ENCODE results near the gene BRF1.

Gene BRF1

DNA sequence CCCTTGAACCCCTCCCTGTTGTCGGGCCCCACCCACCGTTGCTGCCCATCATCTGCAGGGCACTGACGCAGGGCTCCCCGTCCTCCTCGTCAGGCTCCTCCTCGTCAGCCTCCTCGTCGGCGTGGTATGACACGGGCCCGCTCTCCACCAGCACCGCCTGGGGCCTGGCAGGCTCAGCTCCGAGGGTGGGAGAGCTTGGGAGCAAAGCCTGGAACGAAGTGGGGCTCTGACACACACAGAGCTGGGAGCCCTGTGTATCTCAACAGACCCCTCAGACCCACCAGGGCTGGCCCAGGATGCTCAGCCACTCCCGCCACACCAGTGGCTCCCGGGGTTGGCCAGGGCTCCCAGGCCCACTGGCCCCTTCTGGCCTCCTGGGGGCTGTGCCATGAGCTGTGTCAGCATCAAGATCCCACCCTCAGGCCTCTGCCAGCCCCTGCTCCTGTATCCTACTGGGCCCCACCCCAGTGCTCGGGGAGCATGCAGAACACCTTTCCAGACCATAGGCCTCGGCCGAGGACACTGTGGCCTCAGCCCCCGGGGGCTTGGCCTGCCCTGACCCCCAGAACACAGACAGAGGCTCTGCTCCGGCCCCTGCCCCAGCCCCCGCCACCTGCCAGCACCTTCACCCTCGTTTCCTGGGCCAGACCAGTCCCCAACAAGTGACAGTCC, 89.6 kb downstream of the BRF1 start:
- no peak for DNase-seq (ENCODE audit: low read depth in 2 of 2)

DNA sequence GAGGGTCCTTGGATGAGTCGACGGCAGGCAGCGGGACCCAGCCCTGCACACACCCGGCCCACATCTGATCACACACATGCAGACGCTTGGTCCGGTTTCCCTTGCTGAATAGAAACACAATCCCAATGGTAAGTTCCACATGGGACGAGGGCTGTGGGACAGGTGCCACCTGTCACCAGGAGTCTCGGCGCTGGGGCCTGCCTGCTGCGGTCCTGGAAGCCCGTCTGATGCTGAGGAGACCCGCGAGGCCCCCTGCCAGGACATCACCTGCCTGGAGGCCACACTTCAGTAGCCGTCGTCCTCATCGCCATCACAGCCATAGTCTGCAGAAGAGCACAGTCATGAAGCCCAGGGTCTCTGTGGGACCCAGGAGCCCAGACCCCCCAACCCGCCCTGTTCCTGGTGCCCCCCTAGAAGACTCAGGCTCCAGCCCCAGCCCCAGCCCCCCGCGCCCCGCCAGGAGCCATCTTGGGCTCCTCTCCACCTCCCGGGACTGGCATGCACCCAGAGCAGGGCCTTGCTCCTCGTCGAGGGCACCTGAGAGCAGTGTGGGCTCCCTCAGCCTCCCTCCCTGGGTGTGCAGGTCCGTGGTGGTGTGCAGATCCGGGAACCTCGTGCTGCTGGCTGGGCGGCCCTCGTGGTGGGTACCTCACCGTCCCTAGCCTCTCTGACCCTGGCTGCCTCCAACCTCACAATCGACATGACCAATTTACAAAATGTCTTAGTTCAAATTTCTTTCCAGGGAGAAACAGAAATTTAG, 90.4 kb downstream of the BRF1 start:
- no peak for DNase-seq (ENCODE audit: low read depth in 2 of 2)

DNA sequence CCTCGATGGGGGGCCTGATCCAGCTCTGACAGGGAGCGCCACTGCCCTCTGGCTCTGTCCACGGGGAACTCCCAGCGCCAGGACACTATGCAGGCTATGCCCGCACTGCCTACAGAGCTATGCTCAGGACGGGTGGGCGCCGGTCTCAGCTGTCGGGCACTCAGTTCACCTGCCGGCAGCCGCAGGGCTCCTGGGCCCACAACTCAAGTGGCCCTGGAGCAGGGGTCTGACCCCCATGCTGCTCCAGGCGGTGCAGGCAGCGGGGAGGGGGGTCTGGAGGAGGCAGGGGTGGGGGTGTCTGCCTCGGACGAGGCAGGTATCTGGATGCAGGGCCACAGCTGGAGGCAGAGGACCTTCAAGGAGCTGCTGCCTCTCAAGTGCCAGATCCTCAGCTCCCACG, 91.2 kb downstream of the BRF1 start:
- DNase-seq (ENCODE audit: low read depth in 2 of 2), result no peak

DNA sequence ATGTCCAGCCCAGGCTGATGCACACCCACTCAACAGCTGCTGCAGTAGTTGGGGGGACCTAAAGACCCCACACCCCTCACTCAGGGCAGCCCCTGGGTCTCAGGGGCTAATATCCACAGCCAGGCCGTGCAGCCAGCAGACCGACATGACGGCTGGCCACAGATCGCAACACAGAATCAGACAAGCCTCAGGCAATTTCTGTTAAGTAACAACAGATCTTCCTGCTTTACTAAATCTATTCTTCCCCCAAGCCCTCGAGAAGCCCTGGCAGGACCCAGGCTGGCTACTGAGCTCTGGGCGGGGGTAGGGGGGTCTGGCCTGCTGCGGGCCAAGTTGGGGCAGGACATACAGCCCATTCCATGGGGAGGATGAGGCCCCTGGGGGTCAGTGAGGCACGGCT, 91.7 kb downstream of the BRF1 start:
- DNase-seq (ENCODE audit: low read depth in 2 of 2), result no peak

DNA sequence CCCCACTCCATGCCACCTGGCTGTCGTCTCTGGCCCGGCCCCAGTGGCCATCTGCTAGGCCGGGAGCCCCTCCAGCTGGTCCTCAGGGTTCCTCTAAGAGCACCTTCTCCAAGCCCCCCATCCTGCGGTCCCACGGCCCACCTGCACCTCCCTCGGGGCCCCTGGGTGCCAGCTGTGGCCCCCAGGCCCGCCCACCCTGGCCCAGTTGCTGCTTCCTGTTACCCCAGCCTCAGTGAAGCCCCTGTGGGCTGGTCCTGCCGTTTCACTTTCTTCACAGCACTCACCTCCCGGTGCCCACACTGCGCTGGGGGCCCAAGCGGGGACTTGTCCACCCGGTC, 92.1 kb downstream of the BRF1 start:
- DNase-seq (ENCODE audit: low read depth in 2 of 2), result no peak

DNA sequence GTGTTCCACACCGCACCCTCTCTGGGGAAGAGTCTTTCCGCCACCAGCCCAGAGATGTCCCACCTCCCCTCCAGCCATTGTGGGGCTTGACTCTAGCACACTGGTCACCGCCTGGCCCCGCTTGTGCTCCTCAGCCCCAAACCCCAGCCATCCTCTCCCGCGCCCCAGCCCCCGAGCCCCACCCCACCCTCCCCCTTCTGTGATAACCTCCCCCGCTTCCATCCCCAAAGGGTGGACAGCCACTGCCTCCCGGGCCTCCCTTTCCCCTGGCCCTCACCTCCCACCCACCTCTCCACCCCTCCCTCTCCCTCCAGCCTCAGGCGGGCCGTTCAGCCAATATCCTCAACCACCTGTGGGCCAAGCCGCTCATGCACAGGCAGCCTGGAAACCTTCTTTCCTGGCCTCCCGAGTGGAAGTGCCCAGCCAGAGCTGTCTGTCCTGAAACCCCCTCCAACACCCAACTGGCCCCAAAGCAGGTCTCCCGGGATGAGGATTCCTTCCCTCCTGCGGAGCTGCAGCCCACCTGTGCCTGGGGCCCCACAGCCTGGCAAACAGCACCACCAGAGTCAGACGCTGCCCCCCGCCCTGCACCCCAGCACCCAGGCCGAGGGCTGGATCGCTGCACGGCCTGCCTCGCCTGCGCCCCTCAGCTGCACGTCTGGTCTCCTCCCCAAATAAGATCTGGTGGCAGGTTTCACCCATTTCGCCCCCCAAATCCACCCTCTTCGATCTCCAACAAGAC, 92.6 kb downstream of the BRF1 start:
- DNase-seq (ENCODE audit: low read depth in 2 of 2), result no peak

DNA sequence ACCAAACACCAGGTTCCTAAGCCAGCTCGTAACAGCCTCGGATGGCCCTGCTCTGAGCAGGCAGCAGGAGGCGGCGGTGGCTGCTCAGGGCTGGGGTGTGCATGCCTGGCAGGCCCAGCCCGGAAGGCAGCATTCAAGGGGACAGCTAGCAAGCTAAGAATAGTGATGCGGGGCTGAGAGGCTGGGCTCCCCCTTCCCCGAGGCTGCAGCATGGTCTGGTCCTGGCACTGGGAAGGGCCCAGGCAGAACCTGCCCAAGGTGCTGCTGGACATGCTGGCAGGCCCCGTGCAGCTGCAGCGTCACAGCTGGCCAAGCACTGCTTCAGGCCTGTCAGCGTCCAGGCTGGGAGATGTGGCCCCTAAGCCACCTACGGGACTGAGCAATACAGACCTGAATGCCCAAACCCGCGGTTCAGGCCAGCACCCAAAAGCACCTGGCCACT, 93.3 kb downstream of the BRF1 start:
- DNase-seq (ENCODE audit: low read depth in 2 of 2), result no peak

DNA sequence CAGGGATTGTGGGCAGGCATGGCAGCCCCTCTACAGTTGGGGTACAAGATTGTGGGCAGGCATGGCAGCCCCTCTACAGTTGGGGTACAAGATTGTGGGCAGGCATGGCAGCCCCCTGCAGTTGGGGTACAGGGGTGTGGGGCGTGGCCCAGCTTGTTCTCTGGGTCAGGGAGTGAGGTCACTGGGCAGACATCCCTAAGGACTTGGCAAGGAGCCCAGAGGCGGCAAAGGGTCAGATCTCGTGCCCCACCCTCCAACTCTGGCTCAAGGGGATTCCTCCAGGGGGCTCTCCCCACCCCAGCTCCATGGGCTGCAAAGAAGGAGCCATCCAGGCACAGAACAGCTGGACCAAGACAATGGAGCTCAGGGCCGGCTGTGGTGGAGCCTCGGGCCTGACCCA, 93.9 kb downstream of the BRF1 start:
- DNase-seq (ENCODE audit: low read depth in 2 of 2), result no peak

DNA sequence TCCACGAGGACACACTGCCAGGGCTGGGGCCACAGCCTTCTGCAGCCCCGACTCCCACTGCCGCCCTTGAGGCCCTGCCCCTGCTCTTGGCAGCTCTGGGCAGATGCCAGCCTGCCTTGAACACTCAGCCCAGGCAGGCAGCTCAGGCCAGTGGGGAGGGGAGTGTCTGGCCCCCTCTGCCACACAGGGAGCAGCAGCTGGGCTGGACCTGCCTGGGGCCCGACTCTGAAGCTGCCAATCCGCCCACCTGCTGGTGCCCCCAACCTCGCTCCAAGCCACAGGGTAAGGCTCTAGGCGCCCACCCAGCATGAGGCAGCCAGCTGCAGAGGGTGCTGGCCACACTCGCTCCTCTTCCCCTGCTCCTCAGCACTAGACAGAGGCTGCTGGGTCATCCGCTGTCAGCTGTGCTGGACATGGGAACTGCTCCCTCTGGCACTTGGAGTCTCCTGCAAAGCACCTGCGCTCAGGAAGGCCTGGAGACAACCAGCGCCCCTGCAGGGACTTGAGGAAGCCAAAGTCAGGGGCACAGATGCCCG, 95.1 kb downstream of the BRF1 start:
- no peak for DNase-seq (ENCODE audit: low read depth in 2 of 2)

DNA sequence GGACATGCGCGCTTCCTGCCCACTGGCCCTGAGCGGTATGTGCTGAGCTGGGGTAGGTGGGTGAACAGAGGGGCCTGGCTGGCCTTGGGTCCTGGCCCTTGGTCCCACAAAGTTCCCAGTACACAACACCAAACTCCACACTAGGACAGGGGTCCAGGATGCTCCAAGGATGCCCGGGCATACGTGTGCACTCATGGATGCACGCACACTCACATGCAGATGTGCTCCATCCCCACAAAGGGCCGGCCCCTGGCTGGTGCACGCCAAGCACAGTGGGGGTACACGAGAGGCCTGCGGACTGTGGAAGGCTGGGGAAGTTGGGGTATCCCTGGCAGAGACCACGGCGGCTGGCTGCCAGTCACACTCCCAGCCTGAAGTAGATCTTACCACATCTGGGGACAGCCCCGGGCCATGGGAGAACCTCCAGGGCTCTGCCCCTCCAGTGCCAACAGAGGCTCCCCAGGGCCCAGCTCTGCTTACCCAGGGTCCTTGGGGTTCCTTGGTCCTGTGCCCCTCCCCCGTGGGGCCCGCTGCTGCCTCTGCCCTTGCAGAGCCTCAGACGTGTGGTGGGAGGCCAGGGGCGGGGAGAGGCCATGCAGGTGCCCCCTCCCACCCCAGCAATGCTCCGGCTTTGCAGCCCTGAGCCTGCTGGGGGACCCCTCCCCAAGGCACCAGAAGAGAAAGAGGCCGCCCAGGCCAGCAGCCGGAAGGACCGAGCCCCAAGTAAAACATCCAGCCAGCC, 95.7 kb downstream of the BRF1 start:
- no peak for DNase-seq (ENCODE audit: low read depth in 2 of 2)

DNA sequence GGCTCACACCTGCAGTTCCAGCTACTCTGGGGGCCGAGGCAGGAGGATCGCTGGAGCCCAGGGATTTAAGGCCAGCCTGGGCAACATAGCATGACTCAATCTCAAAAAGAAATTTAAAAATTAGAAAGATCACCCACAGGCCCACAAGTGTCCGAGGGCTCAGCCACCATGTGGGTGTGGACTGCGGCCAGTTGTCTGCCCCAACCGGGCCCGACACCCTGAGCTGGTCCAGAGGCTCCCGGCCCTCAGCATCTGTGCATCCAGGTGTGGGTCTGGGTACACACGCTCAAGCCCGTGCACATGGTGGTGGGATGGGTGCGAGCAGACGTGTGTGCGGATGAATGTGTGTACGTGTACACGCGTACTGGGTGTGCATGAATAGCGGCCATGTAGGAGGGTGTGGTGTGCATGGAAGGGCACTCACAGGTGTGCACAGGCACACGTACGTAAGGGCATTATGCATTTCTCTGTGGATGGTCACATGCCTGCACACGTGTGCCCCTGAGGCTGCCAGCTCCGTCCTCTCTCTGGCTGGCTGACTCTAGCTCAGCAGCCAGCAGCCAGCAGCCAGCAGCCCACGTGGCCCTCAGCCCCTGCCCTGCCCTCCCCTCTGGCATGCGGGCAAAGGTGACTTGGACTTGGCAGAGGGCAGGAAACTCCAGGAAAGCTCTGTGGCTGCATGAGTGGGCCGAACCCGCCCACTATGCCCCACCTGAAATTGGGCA, 96.4 kb downstream of the BRF1 start:
- no peak for DNase-seq (ENCODE audit: low read depth in 2 of 2)

DNA sequence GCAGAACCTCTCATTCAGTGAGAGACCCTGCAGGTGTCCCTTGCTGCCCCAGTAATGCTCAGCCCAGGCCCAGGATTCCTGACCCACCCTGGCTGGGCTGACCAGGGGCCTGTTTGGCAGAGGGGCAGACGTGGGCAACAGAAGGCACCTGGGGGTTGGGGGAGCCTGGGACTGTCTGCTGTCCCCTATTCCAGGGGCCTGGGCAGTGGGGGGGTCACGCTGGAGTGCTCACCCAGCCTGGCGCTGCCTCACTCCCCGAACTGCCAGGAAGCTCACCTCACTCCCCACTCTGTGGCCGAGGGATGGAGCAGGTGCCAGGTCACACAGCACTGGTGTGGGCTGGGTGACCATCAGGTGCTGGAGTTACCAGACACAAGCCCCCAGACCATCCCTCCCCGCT, 97.1 kb downstream of the BRF1 start:
- no peak for DNase-seq (ENCODE audit: low read depth in 2 of 2)

DNA sequence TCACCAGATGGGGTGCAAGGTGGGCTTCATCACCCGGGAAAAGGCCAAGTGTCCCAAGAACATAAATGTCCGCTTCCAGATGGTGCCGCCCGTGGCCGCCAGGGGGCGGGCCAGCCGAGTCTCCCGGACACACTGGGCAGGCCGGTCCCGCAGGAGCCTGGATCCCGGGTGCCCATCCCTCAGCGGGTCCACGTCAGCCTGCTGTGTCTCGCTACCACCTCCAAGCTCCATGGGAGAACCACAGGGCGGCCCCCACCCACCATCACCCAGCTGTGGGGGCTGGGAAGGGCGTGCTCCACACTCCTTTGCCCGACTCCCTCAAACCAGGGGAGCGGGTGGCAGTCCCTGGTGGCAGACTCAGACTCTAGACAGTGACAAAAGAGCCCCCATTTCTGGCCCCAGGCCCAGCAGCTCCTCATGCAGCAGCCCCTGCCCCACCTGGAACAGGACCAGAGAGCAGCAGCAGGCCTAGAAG, 97.7 kb downstream of the BRF1 start:
- DNase-seq (ENCODE audit: low read depth in 2 of 2), result peak; percentile 26 to 28

DNA sequence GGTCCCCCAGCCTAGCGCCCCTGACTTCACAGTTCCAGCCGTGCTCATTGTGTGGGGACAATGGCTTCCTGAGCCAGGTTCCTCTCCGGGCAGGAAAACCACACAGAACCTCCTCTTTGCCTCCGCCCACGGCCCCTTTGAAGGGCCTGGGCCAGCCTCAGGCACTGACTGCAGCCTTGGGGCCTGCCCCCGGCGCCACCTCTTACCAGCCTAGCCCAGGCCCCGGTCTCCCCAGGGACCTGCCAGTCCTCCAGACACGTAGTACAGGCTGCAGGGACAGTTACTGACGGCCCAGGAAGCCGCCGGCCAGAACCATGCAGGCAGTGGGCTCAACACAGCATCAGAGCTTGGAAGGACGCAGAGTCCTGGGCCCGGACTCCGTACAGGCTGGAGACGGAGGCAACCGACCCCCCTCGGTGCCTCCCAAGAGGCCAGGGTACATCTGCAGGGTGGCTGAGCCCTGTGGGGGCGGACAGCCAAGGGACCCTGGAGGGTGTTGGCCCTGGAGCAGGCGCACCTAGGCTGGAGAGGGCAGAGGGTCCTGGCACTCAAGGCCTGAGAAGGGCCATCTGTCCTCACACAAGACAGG, 98.8 kb downstream of the BRF1 start:
- DNase-seq (ENCODE audit: low read depth in 2 of 2), result no peak

DNA sequence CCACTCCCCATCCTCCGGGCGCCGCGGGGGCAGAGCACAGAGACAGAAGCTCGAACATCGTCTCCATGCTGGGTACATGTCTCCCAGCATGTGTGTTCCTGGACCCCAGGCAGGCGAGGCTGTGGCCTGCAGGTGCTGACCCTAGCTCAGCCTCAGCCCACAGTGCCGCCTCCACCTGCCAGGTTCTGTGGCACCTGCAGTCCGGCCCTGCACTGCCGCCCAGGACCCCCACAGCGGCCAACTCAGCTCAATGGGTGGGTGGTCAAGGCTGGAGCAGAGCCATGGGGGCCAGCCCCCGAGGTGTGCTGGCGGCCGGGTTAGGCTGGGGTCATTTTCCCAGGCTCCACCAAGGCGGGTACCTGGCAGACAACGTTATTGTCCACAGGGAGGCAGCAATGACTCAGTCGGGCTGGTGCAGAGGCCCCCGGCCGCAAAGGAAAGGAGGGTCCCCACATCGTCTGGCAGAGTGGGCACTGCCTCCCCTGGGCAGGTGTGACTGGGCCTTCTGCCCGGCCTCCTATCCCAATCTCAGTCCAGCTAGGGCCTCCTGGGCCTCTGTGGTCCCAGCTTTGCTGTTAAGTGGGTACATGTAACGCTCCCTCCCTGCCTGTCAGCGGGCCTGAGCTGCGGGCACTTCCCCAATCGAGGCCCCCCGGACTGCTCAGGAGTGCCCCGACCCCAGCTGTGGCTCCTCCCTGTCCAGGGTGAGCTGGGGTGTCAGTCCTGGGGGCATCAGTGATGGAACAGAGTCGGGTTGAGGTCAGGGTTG, 99.5 kb downstream of the BRF1 start:
- no peak for DNase-seq (ENCODE audit: low read depth in 2 of 2)

DNA sequence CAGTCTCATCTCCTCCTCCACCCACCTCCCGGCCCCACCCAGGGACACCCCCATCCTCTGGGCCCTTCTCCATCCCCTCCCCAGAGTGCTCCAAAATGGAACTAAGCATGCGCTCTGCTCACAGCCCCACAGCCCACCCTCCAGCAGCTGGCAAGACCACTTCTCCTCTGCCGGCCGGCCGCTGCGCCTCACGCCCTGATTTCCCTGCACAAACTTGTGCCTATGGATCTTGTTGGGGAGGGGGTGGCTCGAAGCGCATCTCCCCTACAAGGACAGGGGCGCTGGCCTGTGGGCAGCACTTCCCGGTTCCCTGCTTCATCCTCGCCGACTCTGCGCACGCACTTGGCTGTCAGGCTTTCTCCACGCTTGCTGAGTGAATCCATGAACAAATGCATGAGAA, 100.2 kb downstream of the BRF1 start:
- DNase-seq (ENCODE audit: low read depth in 2 of 2), result no peak

DNA sequence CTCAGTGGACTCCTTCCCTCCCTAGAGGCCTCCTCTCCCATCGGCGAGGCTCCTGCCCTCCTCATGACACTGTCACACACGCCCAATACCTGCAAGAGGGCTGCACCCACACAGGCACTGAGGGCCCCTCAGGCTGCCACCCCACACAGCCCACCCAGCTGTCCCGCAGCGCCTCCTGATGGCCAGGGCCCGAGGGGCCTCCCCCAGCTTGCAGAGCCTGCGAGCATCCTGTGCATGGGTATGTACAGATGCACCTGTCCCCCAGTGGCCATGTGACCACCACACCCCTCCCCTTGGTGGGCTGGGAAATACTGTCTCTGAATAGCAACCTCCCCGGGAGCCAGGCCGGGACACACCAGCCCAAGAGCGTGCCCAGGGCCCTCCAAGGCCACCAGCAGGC, 100.7 kb downstream of the BRF1 start:
- DNase-seq (ENCODE audit: low read depth in 2 of 2), result no peak

DNA sequence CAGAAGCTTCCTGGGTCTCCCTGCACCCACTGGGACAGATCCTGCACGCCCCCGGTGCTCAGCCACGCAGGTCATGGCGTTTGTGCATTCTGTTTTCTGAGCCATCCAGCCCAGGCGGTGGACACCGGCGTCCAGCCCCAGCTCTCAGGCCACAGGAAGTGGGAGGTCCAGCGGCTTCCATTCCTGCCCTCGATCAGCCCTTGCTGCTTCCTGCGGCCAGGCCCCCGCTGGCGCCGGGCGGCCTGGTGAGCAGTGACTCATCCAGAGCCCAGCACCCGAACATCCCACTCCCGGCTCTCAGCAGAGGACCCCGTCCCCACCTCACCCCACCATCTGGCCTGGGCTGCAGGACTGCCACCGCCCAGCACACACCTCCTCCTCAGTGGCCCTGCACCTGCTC, 101.7 kb downstream of the BRF1 start:
- DNase-seq (ENCODE audit: low read depth in 2 of 2), result no peak

DNA sequence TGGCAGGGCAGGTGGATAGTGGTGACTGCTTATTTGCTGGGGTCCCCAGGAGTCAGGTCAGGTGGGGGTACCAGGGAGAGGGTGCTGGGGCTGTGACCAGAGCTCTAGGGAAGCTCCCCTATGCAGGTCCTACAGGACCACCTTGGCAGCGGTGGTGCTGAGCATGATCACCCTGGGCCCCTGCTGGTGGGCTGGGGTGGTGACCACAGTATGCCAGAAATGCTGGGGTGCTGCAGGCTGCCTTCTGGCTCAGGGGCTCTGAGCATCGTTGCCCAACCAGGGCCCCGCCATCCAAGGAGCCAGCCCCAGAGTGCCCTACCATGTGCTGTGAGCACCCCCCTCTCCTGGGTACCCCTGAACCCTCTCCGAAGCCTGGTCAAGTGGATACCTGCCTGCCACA, 102.2 kb downstream of the BRF1 start:
- no peak for DNase-seq (ENCODE audit: low read depth in 2 of 2)

DNA sequence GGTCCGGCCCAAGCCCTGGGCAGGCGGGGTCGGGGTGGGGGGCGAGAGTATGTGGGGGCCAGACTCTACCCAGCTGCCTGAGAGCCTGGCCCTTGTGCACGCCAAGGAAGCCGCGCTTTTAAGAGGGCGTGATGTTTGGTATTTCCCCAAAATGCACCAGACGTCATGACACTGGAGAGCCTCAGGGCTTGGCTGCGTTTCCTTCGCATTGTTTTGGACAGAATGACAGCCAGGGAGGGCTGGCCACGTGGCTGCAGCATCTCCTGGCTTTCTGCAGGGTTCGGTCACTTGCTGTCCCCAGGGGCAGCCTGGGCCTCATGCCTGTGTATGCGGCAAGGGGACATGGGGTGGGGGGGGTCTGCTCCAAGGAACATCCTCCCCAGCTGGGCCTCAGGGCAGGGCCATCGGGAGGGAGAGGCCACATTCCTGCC, 103.6 kb downstream of the BRF1 start:
- DNase-seq (ENCODE audit: low read depth in 2 of 2), result no peak
